Sciatic nerve (tissue), 2 donors: ENCODE results near the gene ZNF74. TPM values are rescaled to one million over a fixed set of nuclear protein-coding genes. Genes with fewer than 3 reads are reported as not detected.
"Not testable (repeated sequence)": the region's sequence is repeated elsewhere in the genome, so short reads cannot be mapped to it uniquely, and the experiment has no call there.

Experiments
- ATAC-seq: fragments of 200-7000 bp; cut with Tn5 transposase; one replicate; pipeline ENCODE4 v1.9.1; 2020; ENCODE audit warnings: mild to moderate bottlenecking, moderate library complexity
- DNase-seq: peaks from one replicate; pipeline ENCODE4 v3.0.0-alpha.2; 2020; ENCODE audit warnings: low spot score
- intact Hi-C: fragments of 100-400 bp; cut with DNase I; formaldehyde crosslinking; loops from one replicate; pipeline ENCODE4 v1.14.2; 2022
- total RNA-seq: library from RNA; stranded (reverse); fragmentation: NEBNext Ultra II Directional; extraction: Animal tissue kit (Norgen Biotek cat#: 25700); gene quantifications from one replicate; pipeline ENCODE4 v1.2.1, GENCODE V29; 2021
- donor health status: DM: no; HTN: no; CAD: no.
- donor health status: DM: no; HTN: no; CAD: no.

ZNF74 gene
- total RNA-seq, 1 donor from 2014 or later = 10.8 TPM

- intact Hi-C loops = no loop called here
- DNase-seq (peak; percentile 68), ATAC-seq (no peak)
Measured at GRCh38 chr22:20436768-20437612, 43.0 kb downstream of the ZNF74 start.

GRCh38 chr22:20437613-20438426, 43.9 kb downstream of the ZNF74 start, which contains the start of gene SCARF2:
SCARF2 (minus strand) TSS chr22:20437825; CDS start chr22:20437754, 71 bp downstream.
- DNase-seq (peak; percentile 86), ATAC-seq (peak; percentile 74)
- intact Hi-C loops = no loop called here

GRCh38 chr22:20438427-20438677, 44.4 kb downstream of the ZNF74 start:
- no peak for DNase-seq
- ATAC-seq = no peak
- intact Hi-C loops = no loop called here

- ATAC-seq = peak; percentile 35
- intact Hi-C loops = no loop called here
- DNase-seq = peak; percentile 69
Measured at GRCh38 chr22:20438678-20439492, 44.9 kb downstream of the ZNF74 start.

- intact Hi-C loops = no loop called here
- DNase-seq (no peak), ATAC-seq (no peak)
Measured at GRCh38 chr22:20439556-20439927, 45.6 kb downstream of the ZNF74 start.

- no peak for ATAC-seq
- intact Hi-C loops = no loop called here
- DNase-seq = peak; percentile 48
Measured at GRCh38 chr22:20439928-20440575, 46.1 kb downstream of the ZNF74 start.

- ATAC-seq (no peak), DNase-seq (peak; percentile 37)
- intact Hi-C loops = no loop called here
Measured at GRCh38 chr22:20440637-20441591, 47.0 kb downstream of the ZNF74 start.

- intact Hi-C loops = no loop called here
- DNase-seq (peak; percentile 61), ATAC-seq (peak; percentile 66)
Measured at GRCh38 chr22:20441631-20442484, 47.9 kb downstream of the ZNF74 start.

- DNase-seq (peak; percentile 64), ATAC-seq (no peak)
- intact Hi-C loops = no loop called here
Measured at GRCh38 chr22:20442485-20443284, 48.7 kb downstream of the ZNF74 start.

- DNase-seq (no peak), ATAC-seq (no peak)
- intact Hi-C loops = no loop called here
Measured at GRCh38 chr22:20444325-20444724, 50.4 kb downstream of the ZNF74 start.

- intact Hi-C loops = no loop called here
- no peak for ATAC-seq
- no peak for DNase-seq
Measured at GRCh38 chr22:20446383-20446970, 52.5 kb downstream of the ZNF74 start.

GRCh38 chr22:20448630-20449029, 54.7 kb downstream of the ZNF74 start:
- DNase-seq = no peak
- no peak for ATAC-seq
- intact Hi-C loops = no loop called here

GRCh38 chr22:20449819-20450550, 56.0 kb downstream of the ZNF74 start:
- DNase-seq = no peak
- no peak for ATAC-seq
- intact Hi-C loops = no loop called here

GRCh38 chr22:20450551-20450906, 56.6 kb downstream of the ZNF74 start:
- intact Hi-C loops = no loop called here
- DNase-seq (no peak), ATAC-seq (no peak)

- intact Hi-C loops, ATAC-seq, DNase-seq: not testable (repeated sequence)
Measured at GRCh38 chr22:20451129-20451778, 57.3 kb downstream of the ZNF74 start.
